ENCODE measurements around the gene SLC39A2. TPM values are rescaled to one million over a fixed set of nuclear protein-coding genes. Genes with fewer than 3 reads are reported as not detected.
"Not testable (repeated sequence)": the region's sequence is repeated elsewhere in the genome, so short reads cannot be mapped to it uniquely, and the experiment has no call there.

Gene SLC39A2
- total and polyA plus RNA-seq, 3 experiments from 2014 or later, result 0.16 TPM; not detected in 2

GRCh38 chr14:21038441-21039422 is 39.6 kb downstream of the SLC39A2 start:
- H3K9me3 Mint-ChIP-seq, result no peaks in the 10 kb centered on the region
- no peak overlapping the region for H3K4me3 ChIP-seq (ENCODE audit: low read length)
- no peaks in the 10 kb centered on the region for H3K27me3 ChIP-seq (ENCODE audit: insufficient read depth, low read length, poor library complexity, severe bottlenecking)
- H3K4me3 Mint-ChIP-seq, result no peak overlapping the region
- no peaks in the 10 kb centered on the region for H3K4me1 Mint-ChIP-seq
- H3K27ac ChIP-seq (ENCODE audit: low read depth, low read length), result no peak overlapping the region
- H3K27me3 Mint-ChIP-seq, result peaks cover 10 to 26% of the 10 kb centered on the region in 2 donors
- H3K9me3 ChIP-seq (ENCODE audit: low read length), result no peaks in the 10 kb centered on the region
- H3K27ac Mint-ChIP-seq, result no peak overlapping the region
- no peaks in the 10 kb centered on the region for H3K36me3 ChIP-seq (ENCODE audit: insufficient read depth, low read length)
- POLR2A ChIA-PET, result interaction anchor here (1.1 kb wide), 1 partner anchor 24 kb away, joined by 3 read pairs; no protein-coding TSS in a partner anchor
- H3K4me1 ChIP-seq (ENCODE audit: insufficient read depth, low read length), result no peaks in the 10 kb centered on the region
- no peaks in the 10 kb centered on the region for H3K36me3 Mint-ChIP-seq
- DNase-seq, result no peak
- CTCF ChIA-PET, result interaction anchor here (1.6 to 4.8 kb wide), 4 partner anchors 15 to 68 kb away, joined by 3 to 133 read pairs (median 11); partner anchors contain the start of gene NDRG2

- peak in 3 of 5 donors; percentile 24 to 53 (median 53) for DNase-seq
Observed at GRCh38 chr14:21039585-21040369, 40.7 kb downstream of the SLC39A2 start.

GRCh38 chr14:21040370-21040925 is 41.4 kb downstream of the SLC39A2 start:
- Histone ChIP-seq H3K4me3 (ENCODE audit: low read length) (no peak overlapping the region), H3K27me3 (ENCODE audit: insufficient read depth, low read length, poor library complexity, severe bottlenecking) (no peaks in the 10 kb centered on the region), H3K27ac (ENCODE audit: low read depth, low read length) (no peak overlapping the region), H3K4me1 (ENCODE audit: insufficient read depth, low read length) (peaks cover 6% of the 10 kb centered on the region), H3K9me3 (ENCODE audit: low read length) (no peaks in the 10 kb centered on the region), H3K36me3 (ENCODE audit: insufficient read depth, low read length) (no peaks in the 10 kb centered on the region)
- no peaks in the 10 kb centered on the region for H3K36me3 Mint-ChIP-seq
- ChIA-PET CTCF (interaction anchor here (0.8 to 4.8 kb wide), 15 partner anchors 9 to 69 kb away, joined by 3 to 133 read pairs (median 4); partner anchors contain the start of genes NDRG2 and TPPP2), POLR2A (interaction anchor here (1.2 kb wide), 1 partner anchor 26 kb away, joined by 6 read pairs; no protein-coding TSS in a partner anchor)
- no peak overlapping the region for H3K27ac Mint-ChIP-seq
- peaks cover 12 to 37% of the 10 kb centered on the region in 2 donors for H3K27me3 Mint-ChIP-seq
- no peaks in the 10 kb centered on the region for H3K9me3 Mint-ChIP-seq
- no peak for DNase-seq
- peaks cover 6 to 11% (median 9%) of the 10 kb centered on the region in 3 donors for H3K4me1 Mint-ChIP-seq
- no peak overlapping the region for H3K4me3 Mint-ChIP-seq

More at GRCh38 chr14:21039585-21040369, 40.7 kb downstream of the SLC39A2 start:
- H3K9me3 ChIP-seq (ENCODE audit: low read length), result no peaks in the 10 kb centered on the region
- H3K27ac ChIP-seq (ENCODE audit: low read depth, low read length), result no peak overlapping the region
- no peaks in the 10 kb centered on the region for H3K27me3 ChIP-seq (ENCODE audit: insufficient read depth, low read length, poor library complexity, severe bottlenecking)
- Mint-ChIP-seq H3K9me3 (no peaks in the 10 kb centered on the region), H3K36me3 (no peaks in the 10 kb centered on the region), H3K4me3 (no peak overlapping the region), H3K27ac (no peak overlapping the region), H3K27me3 (peaks cover 12 to 30% of the 10 kb centered on the region in 2 donors), H3K4me1 (peaks cover 6 to 8% (median 8%) of the 10 kb centered on the region in 3 donors)
- ChIA-PET CTCF (interaction anchor here (0.8 to 4.8 kb wide), 15 partner anchors 8 to 70 kb away, joined by 3 to 133 read pairs (median 4); partner anchors contain the start of genes NDRG2 and TPPP2), POLR2A (interaction anchor here (1.1 to 1.2 kb wide), 2 partner anchors 25 kb away, joined by 3 to 6 read pairs; no protein-coding TSS in a partner anchor)
- no peaks in the 10 kb centered on the region for H3K36me3 ChIP-seq (ENCODE audit: insufficient read depth, low read length)
- H3K4me1 ChIP-seq (ENCODE audit: insufficient read depth, low read length), result peaks cover 6% of the 10 kb centered on the region
- H3K4me3 ChIP-seq (ENCODE audit: low read length), result no peak overlapping the region

GRCh38 chr14:21040941-21041340 is 41.8 kb downstream of the SLC39A2 start:
- H3K36me3 Mint-ChIP-seq; H3K27me3 ChIP-seq (ENCODE audit: insufficient read depth, low read length, poor library complexity, severe bottlenecking); H3K27ac ChIP-seq (ENCODE audit: low read depth, low read length); H3K4me3 ChIP-seq (ENCODE audit: low read length); H3K4me1 ChIP-seq (ENCODE audit: insufficient read depth, low read length); H3K9me3 Mint-ChIP-seq; DNase-seq; H3K36me3 ChIP-seq (ENCODE audit: insufficient read depth, low read length); H3K27ac Mint-ChIP-seq; H3K9me3 ChIP-seq (ENCODE audit: low read length); H3K4me3 Mint-ChIP-seq: not testable (repeated sequence)
- H3K27me3 Mint-ChIP-seq, result peaks cover 12 to 39% of the 10 kb centered on the region in 2 donors
- H3K4me1 Mint-ChIP-seq, result peaks cover 6 to 11% (median 9%) of the 10 kb centered on the region in 3 donors
- ChIA-PET POLR2A (interaction anchor here (1.2 kb wide), 1 partner anchor 26 kb away, joined by 6 read pairs; no protein-coding TSS in a partner anchor), CTCF (interaction anchor here (1.0 to 4.8 kb wide), 10 partner anchors 17 to 66 kb away, joined by 3 to 133 read pairs (median 7); partner anchors contain the start of gene NDRG2)

GRCh38 chr14:21041676-21042433 is 42.8 kb downstream of the SLC39A2 start, which contains the start of gene RNASE7:
Gene RNASE7, plus strand, starts transcription at chr14:21042362. Its CDS starts 631 bp downstream, at chr14:21042993.
- no peaks in the 10 kb centered on the region for H3K27me3 ChIP-seq (ENCODE audit: insufficient read depth, low read length, poor library complexity, severe bottlenecking)
- POLR2A ChIA-PET, result no interaction called here
- no peaks in the 10 kb centered on the region for H3K9me3 ChIP-seq (ENCODE audit: low read length)
- H3K4me1 Mint-ChIP-seq, result peaks cover 6 to 11% (median 9%) of the 10 kb centered on the region in 3 donors
- H3K9me3 Mint-ChIP-seq, result no peaks in the 10 kb centered on the region
- H3K4me3 Mint-ChIP-seq, result no peak within 1 kb of the TSS
- H3K27me3 Mint-ChIP-seq, result peaks cover 16 to 42% of the 10 kb centered on the region in 2 donors
- H3K27ac Mint-ChIP-seq, result peak within 1 kb of the TSS in 1 of 8 donors; percentile 49
- no peak within 1 kb of the TSS for H3K4me3 ChIP-seq (ENCODE audit: low read length)
- peaks cover 6% of the 10 kb centered on the region for H3K4me1 ChIP-seq (ENCODE audit: insufficient read depth, low read length)
- H3K27ac ChIP-seq (ENCODE audit: low read depth, low read length), result no peak within 1 kb of the TSS
- DNase-seq, result no peak
- no peaks in the 10 kb centered on the region for H3K36me3 Mint-ChIP-seq
- CTCF ChIA-PET, result interaction anchor here (1.9 to 4.8 kb wide), 3 partner anchors 21 to 63 kb away, joined by 5 to 133 read pairs (median 11); no protein-coding TSS in a partner anchor
- no peaks in the 10 kb centered on the region for H3K36me3 ChIP-seq (ENCODE audit: insufficient read depth, low read length)

GRCh38 chr14:21042918-21043317 is 43.8 kb downstream of the SLC39A2 start:
- Histone ChIP-seq H3K27ac (ENCODE audit: low read depth, low read length) (no peak overlapping the region), H3K4me1 (ENCODE audit: insufficient read depth, low read length) (peaks cover 6% of the 10 kb centered on the region), H3K9me3 (ENCODE audit: low read length) (no peaks in the 10 kb centered on the region), H3K36me3 (ENCODE audit: insufficient read depth, low read length) (no peaks in the 10 kb centered on the region), H3K27me3 (ENCODE audit: insufficient read depth, low read length, poor library complexity, severe bottlenecking) (no peaks in the 10 kb centered on the region), H3K4me3 (ENCODE audit: low read length) (no peak overlapping the region)
- Mint-ChIP-seq H3K4me1 (peaks cover 6 to 11% (median 9%) of the 10 kb centered on the region in 3 donors), H3K9me3 (no peaks in the 10 kb centered on the region), H3K27ac (peak overlapping the region in 1 of 8 donors; percentile 49), H3K4me3 (no peak overlapping the region), H3K27me3 (peaks cover 16 to 44% of the 10 kb centered on the region in 2 donors), H3K36me3 (no peaks in the 10 kb centered on the region)
- DNase-seq, result no peak
- ChIA-PET POLR2A (interaction anchor here (0.5 kb wide), 1 partner anchor 46 kb away, joined by 3 read pairs; no protein-coding TSS in a partner anchor), CTCF (interaction anchor here (1.0 to 4.8 kb wide), 5 partner anchors 27 to 62 kb away, joined by 4 to 133 read pairs (median 6); no protein-coding TSS in a partner anchor)

Measured in CD8-positive, alpha-beta memory T cell (primary cell).